ENCODE measurements around the gene DPAGT1.

The DPAGT1 gene

GRCh38 chr11:119052163-119052814 is 49.4 kb downstream of the DPAGT1 start:
- Histone ChIP-seq H3K79me2 (ENCODE audit: insufficient read depth, low read length) (peaks cover 36% of the 10 kb centered on the region), H3K27ac (ENCODE audit: low read length) (no peak overlapping the region), H4K20me1 (ENCODE audit: insufficient read depth, low read length) (peaks cover 26% of the 10 kb centered on the region; the same call in 1 of the 2 replicates), H3K4me3 (ENCODE audit: low read depth in 1 of 2, low read length in 2 of 2) (no peak overlapping the region), H3K36me3 (ENCODE audit: insufficient read depth, low read length) (peaks cover 84% of the 10 kb centered on the region), H3K9ac (ENCODE audit: low read depth, low read length) (no peak overlapping the region), H3K4me1 (ENCODE audit: insufficient read depth, low read length) (peaks cover 18% of the 10 kb centered on the region), H3K27me3 (ENCODE audit: insufficient read depth, low read length, poor library complexity) (no peaks in the 10 kb centered on the region), H2AFZ (ENCODE audit: low read depth, low read length) (no peak overlapping the region), H3K4me2 (ENCODE audit: insufficient read depth, low read length) (no peak overlapping the region), H3K9me3 (ENCODE audit: insufficient read depth, low read length, severe bottlenecking) (no peaks in the 10 kb centered on the region)
- ATAC-seq (ENCODE audit: insufficient read depth, low read depth) (no peak), DNase-seq (no peak)
- TF ChIP-seq CTCF (IDR thresholded peaks at IDR 0.05; ENCODE audit: borderline replicate concordance, extremely low read depth, low read length, poor library complexity, severe bottlenecking), result no peak
- TF ChIP-seq EZH2 (IDR thresholded peaks at IDR 0.05; ENCODE audit: borderline replicate concordance, low read depth, low read length, severe bottlenecking), result no peak

DNA sequence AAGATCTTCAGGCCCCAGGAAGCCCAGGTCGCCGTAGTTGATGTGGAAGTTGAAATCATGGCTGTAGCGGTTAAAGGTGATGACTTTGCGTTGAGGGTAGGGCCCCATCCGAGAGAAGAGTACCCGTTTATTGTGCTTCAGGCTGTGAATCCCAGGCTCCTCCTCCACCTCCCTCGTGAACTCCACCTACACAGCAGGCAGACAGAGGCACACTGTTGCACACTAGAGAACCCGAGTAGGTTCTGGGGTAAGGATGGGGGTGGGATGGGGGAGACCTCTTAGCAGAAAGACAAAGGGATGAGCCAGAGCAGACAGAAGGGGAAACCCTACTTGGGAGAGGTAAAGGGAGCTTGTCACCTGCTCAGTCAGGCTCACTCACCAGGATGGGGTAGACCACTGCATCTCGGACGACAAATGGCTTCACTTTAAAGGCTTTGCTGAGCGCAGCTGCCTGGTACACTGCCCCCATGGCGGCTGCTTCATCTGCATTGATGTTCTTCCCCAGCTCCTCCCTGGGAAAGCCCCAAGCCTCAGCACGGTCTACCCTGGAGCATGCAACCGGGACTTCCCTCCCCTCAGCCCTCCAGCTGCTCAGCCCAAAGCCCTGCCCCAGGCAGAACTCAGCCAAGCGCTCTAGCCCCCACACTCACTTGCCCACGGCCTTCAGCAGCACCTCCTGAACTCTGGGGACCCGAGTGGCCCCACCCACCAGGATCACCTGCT is 50.1 kb downstream of the DPAGT1 start:
- Histone ChIP-seq H3K79me2 (ENCODE audit: insufficient read depth, low read length) (peaks cover 33% of the 10 kb centered on the region), H3K4me2 (ENCODE audit: insufficient read depth, low read length) (no peak overlapping the region), H3K9me3 (ENCODE audit: insufficient read depth, low read length, severe bottlenecking) (no peaks in the 10 kb centered on the region), H3K4me3 (ENCODE audit: low read depth in 1 of 2, low read length in 2 of 2) (no peak overlapping the region), H3K9ac (ENCODE audit: low read depth, low read length) (no peak overlapping the region), H3K36me3 (ENCODE audit: insufficient read depth, low read length) (peaks cover 89% of the 10 kb centered on the region), H3K27ac (ENCODE audit: low read length) (no peak overlapping the region), H2AFZ (ENCODE audit: low read depth, low read length) (no peak overlapping the region), H3K27me3 (ENCODE audit: insufficient read depth, low read length, poor library complexity) (no peaks in the 10 kb centered on the region), H4K20me1 (ENCODE audit: insufficient read depth, low read length) (peaks cover 26% of the 10 kb centered on the region; the same call in 1 of the 2 replicates), H3K4me1 (ENCODE audit: insufficient read depth, low read length) (peaks cover 18% of the 10 kb centered on the region)
- DNase-seq, result no peak
- TF ChIP-seq CTCF (IDR thresholded peaks at IDR 0.05; ENCODE audit: borderline replicate concordance, extremely low read depth, low read length, poor library complexity, severe bottlenecking) (no peak), EZH2 (IDR thresholded peaks at IDR 0.05; ENCODE audit: borderline replicate concordance, low read depth, low read length, severe bottlenecking) (no peak)
- no peak for ATAC-seq (ENCODE audit: insufficient read depth, low read depth)

DNA sequence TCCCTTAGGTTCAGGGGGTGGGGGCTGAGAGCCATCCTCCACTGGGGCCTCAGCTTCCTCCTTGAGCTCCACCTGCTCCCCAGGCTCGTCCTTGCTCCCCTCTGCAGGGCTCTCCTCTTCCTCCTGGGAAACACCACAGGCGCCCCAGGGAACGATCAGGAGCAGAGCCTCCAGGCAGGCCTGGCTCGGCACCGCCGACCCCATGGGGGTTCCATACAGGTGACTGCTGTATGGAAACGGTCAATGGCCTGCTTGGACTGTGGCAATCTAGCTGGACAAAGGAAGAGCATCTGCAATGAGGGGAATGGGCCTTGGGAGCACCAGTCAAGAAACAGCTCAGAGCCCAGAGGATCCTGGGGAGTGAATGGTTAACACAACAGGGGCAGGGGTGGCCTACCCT is 52.6 kb downstream of the DPAGT1 start:
- Histone ChIP-seq H4K20me1 (ENCODE audit: insufficient read depth, low read length) (0 out of 2 replicates have a peak, but pooled peaks cover 3% of the 10 kb centered on the region), H3K4me2 (ENCODE audit: insufficient read depth, low read length) (no peak overlapping the region), H3K79me2 (ENCODE audit: insufficient read depth, low read length) (peaks cover 8% of the 10 kb centered on the region; the same call in 1 of the 2 replicates), H3K27me3 (ENCODE audit: insufficient read depth, low read length, poor library complexity) (no peaks in the 10 kb centered on the region), H3K9me3 (ENCODE audit: insufficient read depth, low read length, severe bottlenecking) (no peaks in the 10 kb centered on the region), H3K4me3 (ENCODE audit: low read depth in 1 of 2, low read length in 2 of 2) (no peak overlapping the region), H3K27ac (ENCODE audit: low read length) (no peak overlapping the region), H2AFZ (ENCODE audit: low read depth, low read length) (no peak overlapping the region), H3K36me3 (ENCODE audit: insufficient read depth, low read length) (peaks cover 95% of the 10 kb centered on the region), H3K9ac (ENCODE audit: low read depth, low read length) (no peak overlapping the region), H3K4me1 (ENCODE audit: insufficient read depth, low read length) (no peaks in the 10 kb centered on the region)
- no peak for ATAC-seq (ENCODE audit: insufficient read depth, low read depth)
- DNase-seq, result no peak
- TF ChIP-seq CTCF (IDR thresholded peaks at IDR 0.05; ENCODE audit: borderline replicate concordance, extremely low read depth, low read length, poor library complexity, severe bottlenecking) (no peak), EZH2 (IDR thresholded peaks at IDR 0.05; ENCODE audit: borderline replicate concordance, low read depth, low read length, severe bottlenecking) (no peak)

All from DND-41 (cell line).